ENCODE results near the gene SEC63. TPM values are rescaled to one million over a fixed set of nuclear protein-coding genes. Genes with fewer than 3 reads are reported as not detected.
"Not testable (repeated sequence)": the region's sequence is repeated elsewhere in the genome, so short reads cannot be mapped to it uniquely, and the experiment has no call there.

The SEC63 gene
- total RNA-seq, 2 experiments from 2014 or later: 90.6 to 95.9 TPM

DNA sequence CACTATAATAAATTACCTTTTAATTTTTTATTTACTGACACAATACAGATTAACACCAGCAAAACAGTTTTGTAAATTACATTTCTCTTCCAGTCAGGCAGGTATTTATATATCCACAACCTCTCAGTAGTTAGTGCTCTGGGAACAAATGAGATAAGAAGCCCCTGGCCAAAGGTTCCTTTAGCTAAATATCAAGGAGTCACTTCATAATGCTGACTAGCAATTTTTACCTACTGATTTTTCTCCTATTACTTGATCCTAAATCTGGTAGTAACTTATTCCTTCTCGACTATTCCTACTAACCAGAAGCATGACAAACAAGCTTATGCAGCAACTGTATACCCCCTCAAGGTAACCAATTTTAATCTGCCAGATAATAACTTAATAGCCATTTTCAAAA, 46.3 kb downstream of the SEC63 start:
- Mint-ChIP-seq H3K4me1 (ENCODE audit: low read depth) (peaks cover 2% of the 10 kb centered on the region), H3K27me3 (no peaks in the 10 kb centered on the region), H3K9me3 (peaks cover 1% of the 10 kb centered on the region), H3K36me3 (peaks cover 38% of the 10 kb centered on the region), H3K4me3 (no peak overlapping the region), H3K27ac (no peak overlapping the region)
- intact Hi-C loops (cut with micrococcal nuclease): no loop called here
- POLR2A ChIA-PET: interaction anchor here (1.4 kb wide), 1 partner anchor 12 kb away, joined by 3 read pairs; no protein-coding TSS in a partner anchor
- CTCF ChIA-PET: no interaction called here
- DNase-seq: no peak

DNA sequence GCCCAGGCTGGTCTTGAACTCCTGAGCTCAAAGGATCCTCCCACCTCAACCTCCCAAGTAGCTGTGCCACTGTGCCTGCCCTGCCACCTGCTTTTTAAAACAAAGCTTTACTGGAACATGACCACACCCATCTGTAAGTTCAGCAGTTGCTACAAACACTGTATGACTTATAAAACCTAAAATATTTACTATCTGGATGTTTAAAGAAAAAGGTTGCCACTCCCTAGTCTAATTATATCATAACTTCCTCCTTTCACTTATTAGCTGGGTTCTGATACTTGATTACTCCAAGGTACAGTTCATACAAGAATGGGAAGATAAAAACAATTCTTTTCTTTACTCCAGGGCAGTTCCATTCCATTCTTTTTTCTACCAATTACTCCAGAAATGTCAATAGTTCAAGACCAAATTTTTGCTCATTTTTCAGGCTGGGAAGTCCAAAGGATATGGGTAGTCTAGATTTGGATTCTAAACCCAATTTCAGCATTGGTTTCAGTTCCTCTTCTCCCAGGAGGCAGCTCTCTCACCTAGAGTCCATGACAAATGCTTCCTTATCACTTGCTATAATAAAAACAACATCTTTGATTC, 63.1 kb downstream of the SEC63 start:
- Mint-ChIP-seq H3K36me3 (peaks cover 59% of the 10 kb centered on the region), H3K4me1 (ENCODE audit: low read depth) (peaks cover 7% of the 10 kb centered on the region), H3K4me3 (no peak overlapping the region), H3K9me3 (peaks cover 2% of the 10 kb centered on the region), H3K27ac (no peak overlapping the region), H3K27me3 (no peaks in the 10 kb centered on the region)
- DNase-seq: no peak
- ChIA-PET CTCF (interaction anchor here (0.8 to 1.6 kb wide), 2 partner anchors 13 to 46 kb away, joined by 3 read pairs; no protein-coding TSS in a partner anchor), POLR2A (no interaction called here)
- intact Hi-C loops (cut with micrococcal nuclease): no loop called here

DNA sequence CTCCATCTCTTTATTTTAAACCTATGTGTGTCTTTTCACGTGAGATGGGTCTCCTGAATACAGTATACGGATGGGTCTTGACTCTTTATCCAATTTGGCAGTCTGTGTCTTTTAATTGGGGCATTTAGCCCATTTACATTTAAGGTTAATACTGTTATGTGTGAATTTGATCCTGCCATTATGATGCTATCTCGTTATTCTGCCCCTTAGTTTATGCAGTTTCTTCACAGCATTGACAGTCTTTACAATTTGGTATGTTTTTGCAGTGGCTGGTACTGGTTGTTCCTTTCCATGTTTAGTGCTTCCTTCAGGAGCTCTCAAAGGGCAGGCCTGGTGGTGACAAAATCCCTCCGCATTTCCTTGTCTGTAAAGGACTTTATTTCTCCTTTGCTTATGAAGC, 67.6 kb downstream of the SEC63 start:
- DNase-seq; H3K4me3 Mint-ChIP-seq; H3K27me3 Mint-ChIP-seq; intact Hi-C loops (cut with micrococcal nuclease); H3K27ac Mint-ChIP-seq; POLR2A ChIA-PET; H3K4me1 Mint-ChIP-seq (ENCODE audit: low read depth); CTCF ChIA-PET: not testable (repeated sequence)
- H3K36me3 Mint-ChIP-seq: peaks cover 76% of the 10 kb centered on the region
- H3K9me3 Mint-ChIP-seq: peaks cover 24% of the 10 kb centered on the region

DNA sequence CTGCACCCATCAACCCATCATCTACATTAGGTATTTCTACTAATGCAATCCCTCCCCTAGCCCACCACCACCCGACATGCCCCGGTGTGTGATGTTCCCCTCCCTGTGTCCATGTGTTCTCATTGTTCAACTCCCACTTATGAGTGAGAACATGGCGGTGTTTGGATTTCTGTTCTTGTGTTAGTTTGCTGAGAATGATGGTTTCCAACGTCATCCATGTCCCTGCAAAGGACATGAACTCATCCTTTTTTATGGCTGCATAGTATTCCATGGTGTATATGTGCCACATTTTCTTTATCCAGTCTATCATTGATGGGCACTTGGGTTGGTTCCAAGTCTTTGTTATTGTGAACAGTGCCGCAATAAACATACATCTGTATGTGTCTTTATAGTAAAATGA, 72.1 kb downstream of the SEC63 start:
- H3K27ac Mint-ChIP-seq; intact Hi-C loops (cut with micrococcal nuclease); CTCF ChIA-PET; H3K27me3 Mint-ChIP-seq; DNase-seq; H3K4me1 Mint-ChIP-seq (ENCODE audit: low read depth); H3K4me3 Mint-ChIP-seq; POLR2A ChIA-PET: not testable (repeated sequence)
- H3K36me3 Mint-ChIP-seq: peaks cover 47% of the 10 kb centered on the region
- H3K9me3 Mint-ChIP-seq: peaks cover 24% of the 10 kb centered on the region

DNA sequence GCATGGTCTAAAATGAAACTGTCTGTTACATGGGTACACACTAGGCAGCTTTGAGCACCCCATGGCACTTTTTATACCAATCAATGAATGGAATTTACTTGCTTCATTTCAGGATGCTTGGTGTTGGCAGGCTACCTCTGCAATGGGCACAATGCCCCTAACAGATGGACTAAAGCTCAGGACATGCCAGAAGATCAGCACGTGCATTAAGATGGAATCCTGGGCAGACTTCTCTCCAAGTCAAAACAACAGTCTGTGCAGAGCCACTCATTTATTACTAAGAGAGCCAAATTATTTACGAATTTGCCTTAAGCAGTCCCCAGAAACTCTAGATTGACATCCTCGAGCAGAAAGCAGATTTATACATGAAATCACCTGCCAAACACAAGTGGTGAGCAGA, 78.1 kb downstream of the SEC63 start:
- POLR2A ChIA-PET: no interaction called here
- no peaks in the 10 kb centered on the region for H3K27me3 Mint-ChIP-seq
- peaks cover 16% of the 10 kb centered on the region for H3K36me3 Mint-ChIP-seq
- CTCF ChIA-PET: no interaction called here
- no peak overlapping the region for H3K27ac Mint-ChIP-seq
- intact Hi-C loops (cut with micrococcal nuclease): no loop called here
- H3K9me3 Mint-ChIP-seq: no peaks in the 10 kb centered on the region
- no peak for DNase-seq
- no peaks in the 10 kb centered on the region for H3K4me1 Mint-ChIP-seq (ENCODE audit: low read depth)
- no peak overlapping the region for H3K4me3 Mint-ChIP-seq

DNA sequence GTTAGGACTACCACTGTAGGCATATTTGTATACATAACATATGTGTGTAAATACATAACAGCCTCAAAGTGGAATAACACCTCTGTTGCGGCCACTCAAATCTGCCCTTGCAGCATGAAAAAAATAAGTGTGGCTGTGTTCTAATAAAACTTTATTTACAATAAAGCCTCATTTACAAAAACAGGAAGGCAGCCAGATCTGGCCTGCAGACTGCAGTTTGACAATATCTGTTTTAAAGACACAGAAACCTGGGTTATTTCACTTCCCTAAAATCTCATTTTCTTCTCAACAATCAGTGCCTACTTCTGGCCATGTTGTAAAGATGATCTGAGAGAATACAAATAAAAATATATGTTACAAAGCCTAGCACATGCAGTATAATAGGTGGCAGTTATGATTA, 80.0 kb downstream of the SEC63 start:
- intact Hi-C loops (cut with micrococcal nuclease): no loop called here
- DNase-seq: no peak
- H3K27ac Mint-ChIP-seq: no peak overlapping the region
- ChIA-PET POLR2A (no interaction called here), CTCF (interaction anchor here (0.6 kb wide), 1 partner anchor 170 kb away, joined by 4 read pairs; no protein-coding TSS in a partner anchor)
- H3K36me3 Mint-ChIP-seq: peaks cover 19% of the 10 kb centered on the region
- H3K4me3 Mint-ChIP-seq: no peak overlapping the region
- H3K27me3 Mint-ChIP-seq: no peaks in the 10 kb centered on the region
- H3K4me1 Mint-ChIP-seq (ENCODE audit: low read depth): no peaks in the 10 kb centered on the region
- H3K9me3 Mint-ChIP-seq: no peaks in the 10 kb centered on the region

DNA sequence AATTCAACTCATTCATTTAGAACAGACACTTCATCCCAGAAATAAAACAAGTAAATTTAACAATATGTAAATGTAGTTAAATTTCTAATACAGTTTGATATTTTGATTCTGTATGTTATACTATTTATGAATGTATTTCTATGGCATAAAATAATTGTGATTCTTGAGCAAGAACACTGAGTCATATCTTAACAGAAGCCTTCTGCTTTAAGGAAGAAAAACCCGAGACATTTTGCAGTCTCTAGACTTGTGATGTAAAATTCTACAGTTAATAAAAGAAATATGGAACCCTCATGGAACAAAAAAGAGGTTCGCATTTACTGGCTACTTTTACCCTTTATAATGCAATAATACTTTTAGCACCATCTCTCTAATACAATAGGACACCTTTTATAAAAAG, 86.0 kb downstream of the SEC63 start:
- no peak overlapping the region for H3K27ac Mint-ChIP-seq

DNA sequence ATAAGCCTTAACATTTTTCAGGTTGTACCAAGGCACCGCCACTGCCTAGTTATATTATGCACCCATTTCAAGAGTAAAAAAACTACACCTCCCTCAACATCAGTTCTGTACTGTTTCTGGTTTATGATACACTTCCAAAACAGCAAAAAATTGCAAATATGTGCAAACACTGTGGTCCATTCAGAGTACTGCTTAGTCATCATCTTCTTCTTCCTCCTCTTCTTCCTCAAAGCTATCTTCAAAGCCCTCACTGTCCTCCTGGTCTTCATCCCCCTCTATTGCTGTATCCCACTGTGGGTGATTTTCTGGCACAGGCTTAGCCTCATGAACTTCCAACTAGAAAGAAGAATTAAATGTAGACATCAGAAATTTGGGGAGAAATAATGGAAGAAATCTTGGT, 86.5 kb downstream of the SEC63 start:
- POLR2A ChIA-PET; intact Hi-C loops (cut with micrococcal nuclease); H3K27ac Mint-ChIP-seq; H3K4me3 Mint-ChIP-seq; DNase-seq; H3K9me3 Mint-ChIP-seq; H3K27me3 Mint-ChIP-seq: not testable (repeated sequence)
- Mint-ChIP-seq H3K36me3 (peaks cover 13% of the 10 kb centered on the region), H3K4me1 (ENCODE audit: low read depth) (peaks cover 13% of the 10 kb centered on the region)
- CTCF ChIA-PET: interaction anchor here (1.0 to 1.1 kb wide), 2 partner anchors 9 to 23 kb away, joined by 3 to 6 read pairs; no protein-coding TSS in a partner anchor

More for the DNA sequence above, 86.0 kb downstream of the SEC63 start:
- Mint-ChIP-seq H3K36me3 (peaks cover 13% of the 10 kb centered on the region), H3K27me3 (no peaks in the 10 kb centered on the region), H3K4me1 (ENCODE audit: low read depth) (peaks cover 13% of the 10 kb centered on the region), H3K9me3 (no peaks in the 10 kb centered on the region), H3K4me3 (no peak overlapping the region)
- intact Hi-C loops (cut with micrococcal nuclease): no loop called here
- POLR2A ChIA-PET: no interaction called here
- DNase-seq: no peak
- CTCF ChIA-PET: no interaction called here

DNA sequence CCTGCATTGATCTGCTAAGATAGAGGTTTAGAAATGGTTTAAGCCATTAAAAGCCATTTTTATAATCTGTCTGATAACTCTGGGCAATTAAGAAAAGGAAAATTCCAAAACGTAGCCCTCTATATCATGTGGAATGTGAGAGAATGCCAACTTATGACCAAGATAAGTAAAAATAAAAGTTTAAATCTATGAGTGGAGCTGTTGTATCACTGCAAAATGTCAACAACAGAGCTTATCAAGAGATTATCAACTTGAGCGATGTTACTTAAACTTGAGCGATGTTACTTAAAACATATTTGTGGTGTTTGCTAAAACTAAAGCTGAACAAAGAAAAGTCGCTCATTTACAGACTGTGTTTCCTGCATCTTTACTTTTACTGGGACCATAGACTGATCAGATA, 87.0 kb downstream of the SEC63 start:
- intact Hi-C loops (cut with micrococcal nuclease): no loop called here
- Mint-ChIP-seq H3K36me3 (peaks cover 12% of the 10 kb centered on the region), H3K9me3 (no peaks in the 10 kb centered on the region), H3K27ac (no peak overlapping the region), H3K4me1 (ENCODE audit: low read depth) (peaks cover 13% of the 10 kb centered on the region), H3K27me3 (no peaks in the 10 kb centered on the region), H3K4me3 (no peak overlapping the region)
- ChIA-PET POLR2A (no interaction called here), CTCF (interaction anchor here (0.9 to 1.1 kb wide), 3 partner anchors 9 to 140 kb away, joined by 3 to 6 read pairs (median 3); no protein-coding TSS in a partner anchor)
- DNase-seq: no peak

DNA sequence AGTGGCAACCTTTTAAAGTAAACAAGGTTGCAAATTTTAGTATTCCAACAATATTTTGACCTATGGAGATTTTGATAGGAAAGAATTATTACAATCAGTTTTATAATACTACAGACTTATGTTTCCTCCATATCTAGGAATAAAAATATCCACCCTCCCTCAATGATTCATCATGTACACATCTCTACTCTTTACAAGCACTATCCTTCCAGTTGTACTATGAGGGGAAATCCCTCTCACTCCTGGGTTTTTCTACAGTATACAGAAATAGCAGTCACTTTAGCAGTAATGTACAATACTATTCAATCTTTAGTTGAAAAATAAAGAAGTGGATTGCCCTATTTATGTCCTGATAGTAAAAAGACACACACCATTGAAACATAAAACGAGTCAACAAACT, 87.6 kb downstream of the SEC63 start:
- intact Hi-C loops (cut with micrococcal nuclease): no loop called here
- Mint-ChIP-seq H3K36me3 (peaks cover 10% of the 10 kb centered on the region), H3K4me1 (ENCODE audit: low read depth) (peaks cover 13% of the 10 kb centered on the region), H3K4me3 (no peak overlapping the region), H3K9me3 (no peaks in the 10 kb centered on the region), H3K27ac (no peak overlapping the region), H3K27me3 (no peaks in the 10 kb centered on the region)
- POLR2A ChIA-PET: no interaction called here
- DNase-seq: no peak
- CTCF ChIA-PET: interaction anchor here (0.9 to 5.0 kb wide), 4 partner anchors 8 to 195 kb away, joined by 3 to 51 read pairs (median 4); no protein-coding TSS in a partner anchor

DNA sequence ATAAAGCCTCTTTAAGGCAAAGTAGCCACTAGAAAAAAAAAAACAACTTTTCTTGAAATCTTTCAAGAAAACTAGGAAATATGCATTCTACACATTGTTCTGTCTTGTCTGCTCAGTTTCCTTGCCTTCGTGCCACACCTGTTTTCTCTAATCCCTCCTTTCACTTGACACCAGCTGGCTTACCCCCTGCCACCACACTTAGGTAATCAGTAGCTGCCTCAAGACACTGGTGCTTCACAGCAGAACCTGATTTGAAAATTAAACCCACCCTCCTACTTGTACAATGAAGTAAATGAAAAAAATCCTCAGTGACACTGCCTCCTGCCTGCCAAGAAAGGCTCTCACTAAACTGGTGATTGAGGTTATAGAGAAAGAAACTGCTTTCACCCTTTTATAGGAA, 88.1 kb downstream of the SEC63 start:
- intact Hi-C loops (cut with micrococcal nuclease): loop anchor here (5.0 kb wide), 1 partner anchor 182 kb away; no protein-coding TSS in a partner anchor
- Mint-ChIP-seq H3K27ac (no peak overlapping the region), H3K27me3 (no peaks in the 10 kb centered on the region), H3K36me3 (peaks cover 10% of the 10 kb centered on the region), H3K4me3 (no peak overlapping the region), H3K9me3 (no peaks in the 10 kb centered on the region), H3K4me1 (ENCODE audit: low read depth) (peaks cover 13% of the 10 kb centered on the region)
- ChIA-PET POLR2A (no interaction called here), CTCF (interaction anchor here (0.7 to 5.0 kb wide), 3 partner anchors 65 to 377 kb away, joined by 3 to 51 read pairs (median 3); no protein-coding TSS in a partner anchor)
- DNase-seq: no peak

DNA sequence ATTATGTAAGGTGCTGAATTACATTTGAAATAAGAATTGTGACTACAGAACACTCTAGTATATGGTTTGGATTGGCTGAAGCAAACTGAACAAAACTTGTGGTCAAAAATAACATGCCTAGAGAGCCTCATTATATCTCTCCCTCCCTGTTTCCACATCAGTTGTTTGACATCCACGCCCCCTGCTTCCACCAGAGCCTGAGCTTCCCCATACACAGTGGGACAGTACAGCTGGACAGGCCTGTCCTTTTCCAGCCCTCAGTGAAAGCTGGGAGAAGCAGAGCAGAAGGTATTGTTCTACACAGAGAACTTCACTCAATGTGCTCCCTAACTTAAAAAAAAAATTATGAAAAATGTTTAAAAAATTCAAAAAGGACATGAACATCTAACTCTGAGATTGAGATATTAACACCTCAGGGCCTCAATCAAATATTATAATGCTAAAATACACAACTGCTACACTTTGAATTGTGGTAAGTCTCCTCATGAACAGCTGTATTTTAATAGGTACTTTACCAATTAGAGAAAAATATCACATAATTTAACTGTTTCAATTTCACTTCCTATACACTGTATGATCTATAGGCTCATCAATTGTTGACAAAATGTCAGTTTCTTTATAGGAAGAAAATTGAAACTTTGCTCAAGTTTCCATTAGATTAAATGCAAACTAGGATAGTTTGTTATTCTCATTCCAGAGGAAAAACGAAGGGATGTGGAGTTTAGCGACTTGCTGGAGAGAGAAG, 89.0 kb downstream of the SEC63 start:
- Mint-ChIP-seq H3K27me3 (no peaks in the 10 kb centered on the region), H3K9me3 (no peaks in the 10 kb centered on the region), H3K4me3 (no peak overlapping the region), H3K4me1 (ENCODE audit: low read depth) (peaks cover 13% of the 10 kb centered on the region), H3K27ac (no peak overlapping the region), H3K36me3 (peaks cover 9% of the 10 kb centered on the region)
- ChIA-PET POLR2A (interaction anchor here (0.6 kb wide), 1 partner anchor 32 kb away, joined by 3 read pairs; no protein-coding TSS in a partner anchor), CTCF (interaction anchor here (0.6 to 5.0 kb wide), 7 partner anchors 21 to 643 kb away, joined by 3 to 51 read pairs (median 16); no protein-coding TSS in a partner anchor)
- intact Hi-C loops (cut with micrococcal nuclease): loop anchor here (5.0 kb wide), 1 partner anchor 183 kb away; no protein-coding TSS in a partner anchor
- DNase-seq: no peak
